ENCODE data around the gene RPN2.

RPN2 gene

DNA sequence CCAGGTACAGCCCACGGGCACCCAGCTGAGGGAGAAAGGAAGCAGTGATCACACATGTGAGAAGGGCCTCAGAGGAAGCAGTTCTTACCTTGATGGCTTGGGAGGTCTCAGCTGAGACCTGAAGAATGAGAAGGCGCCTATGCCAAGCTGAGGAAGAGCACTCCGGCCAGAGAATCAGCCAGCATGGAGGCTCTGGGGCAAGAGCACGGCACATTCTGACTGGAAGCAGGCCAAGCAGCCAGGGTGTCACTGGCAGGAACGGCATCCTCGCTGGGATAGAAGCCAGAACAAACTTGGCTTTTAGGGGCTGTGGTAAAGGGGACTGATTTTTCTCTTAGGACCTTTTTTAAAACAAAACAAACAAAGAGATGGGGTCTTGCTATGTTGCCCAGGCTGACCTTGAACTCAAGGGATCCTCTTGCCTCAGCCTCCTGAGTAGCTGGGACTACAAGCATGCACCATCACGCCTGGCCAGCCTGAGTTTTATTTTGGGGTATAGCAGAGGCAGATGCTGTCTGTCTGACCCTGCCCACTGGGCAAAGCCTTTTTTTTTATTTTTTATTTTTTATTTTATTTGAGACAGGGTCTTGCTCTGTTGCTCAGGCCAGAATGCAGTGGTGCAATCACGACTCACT lies 64.9 kb downstream of the RPN2 start:
- no peak for DNase-seq

DNA sequence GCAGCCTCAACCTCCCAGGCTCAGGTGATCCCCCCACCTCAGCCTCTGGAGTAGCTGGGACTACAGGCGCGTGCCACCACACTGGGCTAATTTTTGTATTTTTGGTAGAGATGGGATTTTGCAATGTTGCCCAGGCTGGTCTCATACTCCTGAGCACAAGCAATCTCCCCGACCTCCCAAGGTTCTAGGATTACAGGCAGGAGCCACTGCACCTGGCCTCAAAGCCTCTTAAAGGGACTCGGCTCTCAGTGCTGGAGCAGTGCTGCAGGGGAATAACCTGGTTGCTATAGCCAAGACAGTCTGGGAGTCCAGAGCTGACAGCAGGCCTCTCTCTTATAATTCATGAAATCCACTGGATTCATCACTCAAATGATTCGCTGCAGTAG lies 65.4 kb downstream of the RPN2 start:
- DNase-seq: no peak

DNA sequence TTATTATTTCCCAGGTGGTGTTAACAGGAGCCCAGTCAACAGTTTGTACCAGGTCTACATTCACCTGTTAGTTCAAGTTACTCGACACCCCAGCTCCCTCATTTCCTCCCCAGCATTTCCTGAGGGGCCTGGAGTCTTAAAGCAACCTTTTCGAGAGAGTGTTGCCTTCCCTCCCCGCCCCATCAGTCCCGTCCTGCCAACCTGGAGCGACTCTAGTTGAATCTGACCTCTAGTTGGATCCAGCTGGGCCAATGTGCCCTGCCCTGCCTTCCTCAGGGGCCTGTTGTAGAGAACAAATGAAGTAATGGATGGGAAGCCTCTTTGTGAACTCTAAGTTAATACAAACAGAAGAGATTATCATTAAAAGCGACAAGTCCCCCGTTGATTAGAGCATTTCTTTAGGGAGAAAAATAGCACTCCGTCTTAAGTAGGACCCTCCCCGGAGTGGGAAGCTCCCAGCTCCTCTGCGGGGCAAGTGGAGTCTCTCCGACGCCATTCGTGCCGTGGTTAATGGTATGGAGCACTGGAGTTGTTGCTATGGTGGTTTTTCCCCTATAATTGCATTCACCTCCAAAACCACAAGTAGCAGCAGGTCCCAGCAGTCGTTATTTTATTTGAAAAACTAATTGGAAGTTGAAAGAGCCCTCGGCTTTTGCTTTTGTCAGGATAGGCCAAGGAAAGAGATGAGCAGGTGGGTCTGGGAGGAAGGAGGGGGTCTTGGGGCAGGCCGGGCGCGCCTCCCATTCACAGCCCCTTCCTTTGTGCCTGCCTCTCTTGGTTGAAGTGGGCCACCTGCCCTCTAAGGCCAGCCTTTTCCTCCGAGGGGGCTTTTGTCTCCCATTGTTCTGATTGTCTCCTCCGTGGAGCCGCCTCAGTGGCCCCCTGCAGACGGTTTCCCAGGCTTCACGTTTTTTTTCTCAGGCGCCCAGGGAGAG lies 66.4 kb downstream of the RPN2 start:
- DNase-seq: no peak

DNA sequence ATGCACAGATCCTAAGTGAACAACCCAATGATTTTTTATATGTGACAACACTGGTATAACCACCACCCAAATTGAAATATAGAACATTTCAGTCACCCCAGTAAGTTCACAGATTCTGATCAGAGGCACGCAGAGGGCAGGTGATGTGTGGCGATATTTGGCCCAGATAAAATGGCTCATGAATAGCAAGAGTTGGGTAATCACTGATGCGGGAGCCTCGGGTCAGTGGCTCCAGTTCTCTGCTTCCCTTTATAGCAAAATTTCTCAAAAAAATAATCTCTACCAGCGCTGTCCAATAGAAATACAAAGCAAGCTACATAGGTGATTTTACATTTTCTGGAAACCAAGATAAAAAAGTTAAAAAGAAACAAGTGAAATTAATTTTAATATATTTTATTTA lies 67.6 kb downstream of the RPN2 start:
- no peak for DNase-seq

DNA sequence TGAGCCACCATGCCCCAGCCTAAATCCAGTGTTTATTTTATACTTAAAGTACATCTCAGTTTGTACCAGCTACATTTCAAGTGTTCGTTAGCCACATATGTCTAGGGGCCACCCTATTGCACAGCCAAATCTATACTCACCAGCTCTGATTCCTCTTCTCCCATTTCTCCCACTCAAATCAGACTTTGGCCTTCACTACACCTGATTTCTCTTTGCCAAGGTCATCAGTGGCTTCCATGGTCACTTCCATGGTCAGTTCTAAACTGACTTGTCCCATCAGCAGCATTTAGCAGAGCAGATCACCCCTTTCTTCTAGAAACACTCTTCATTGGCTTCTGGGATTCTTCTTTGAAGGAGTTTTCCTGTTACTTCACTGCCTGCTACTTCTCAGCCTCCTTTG lies 68.4 kb downstream of the RPN2 start:
- DNase-seq: no peak

DNA sequence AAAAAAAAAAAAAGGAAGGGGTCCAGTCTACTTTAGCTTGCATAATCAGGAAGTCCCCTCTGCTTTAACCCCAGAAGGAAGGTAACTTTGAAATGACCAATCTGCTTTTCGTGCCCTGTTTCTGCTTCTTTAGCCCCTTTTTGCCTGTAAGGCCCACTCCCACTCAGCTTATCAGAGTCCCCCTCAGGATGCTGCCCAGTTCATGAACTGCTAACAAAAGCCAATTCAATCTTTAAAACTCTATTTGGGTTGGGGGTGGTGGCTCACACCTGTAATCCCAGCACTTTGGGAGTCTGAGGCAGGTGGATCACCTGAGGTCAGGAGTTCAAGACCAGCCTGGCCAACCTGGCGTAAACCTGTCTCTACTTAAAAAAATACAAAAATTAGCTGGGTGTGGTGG lies 70.2 kb downstream of the RPN2 start:
- DNase-seq: no peak

DNA sequence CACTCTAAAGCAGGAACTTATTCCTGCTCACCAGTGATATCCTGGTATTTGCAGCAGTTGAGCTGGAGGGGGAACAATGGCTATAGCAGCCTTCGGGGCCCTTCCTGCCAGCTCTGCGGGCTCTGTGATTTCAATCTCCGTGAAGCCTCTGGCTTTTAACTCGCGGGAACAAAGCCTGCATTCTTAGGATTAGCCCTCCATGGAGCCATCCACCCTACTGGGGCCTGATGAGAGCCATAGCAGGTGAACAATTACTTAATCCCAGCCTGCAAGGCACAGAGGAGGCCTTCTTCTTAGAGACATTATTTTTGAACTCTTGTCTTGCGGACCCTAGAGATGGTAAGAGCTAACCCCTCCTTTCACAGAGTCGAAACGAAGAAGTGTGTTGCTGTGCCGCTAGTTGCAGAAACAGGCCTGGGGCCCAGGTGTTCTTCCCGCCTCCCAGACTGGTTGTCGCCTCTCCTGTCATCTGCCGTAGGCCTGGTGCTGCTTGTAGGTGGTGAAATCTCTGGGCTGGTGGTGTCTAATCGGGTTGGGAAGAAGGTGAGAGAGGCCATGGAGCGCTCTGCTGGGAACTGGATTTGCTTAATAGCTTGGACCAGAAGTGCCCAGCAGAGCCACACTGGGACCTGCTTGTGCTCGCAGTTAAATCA lies 72.8 kb downstream of the RPN2 start:
- DNase-seq: no peak

DNA sequence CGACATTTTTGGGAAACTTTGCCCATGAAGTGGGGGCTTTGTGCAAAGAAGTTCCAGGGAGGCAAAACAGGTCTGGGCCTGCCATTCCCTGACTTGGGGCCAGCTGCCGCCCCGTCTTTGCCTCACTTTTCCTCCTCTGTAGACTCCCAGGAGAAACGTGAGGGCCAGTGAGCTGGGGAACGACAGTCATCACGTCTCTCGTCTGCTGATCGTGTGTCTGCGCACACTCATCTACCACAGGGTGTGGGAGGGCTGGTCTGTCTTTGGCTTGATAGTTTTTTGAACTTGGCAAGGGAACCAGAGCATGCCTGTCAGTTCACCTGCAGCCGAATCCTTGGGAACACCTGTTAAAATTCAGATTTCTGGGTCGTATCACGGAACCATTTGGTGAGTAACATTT lies 74.0 kb downstream of the RPN2 start:
- no peak for DNase-seq

DNA sequence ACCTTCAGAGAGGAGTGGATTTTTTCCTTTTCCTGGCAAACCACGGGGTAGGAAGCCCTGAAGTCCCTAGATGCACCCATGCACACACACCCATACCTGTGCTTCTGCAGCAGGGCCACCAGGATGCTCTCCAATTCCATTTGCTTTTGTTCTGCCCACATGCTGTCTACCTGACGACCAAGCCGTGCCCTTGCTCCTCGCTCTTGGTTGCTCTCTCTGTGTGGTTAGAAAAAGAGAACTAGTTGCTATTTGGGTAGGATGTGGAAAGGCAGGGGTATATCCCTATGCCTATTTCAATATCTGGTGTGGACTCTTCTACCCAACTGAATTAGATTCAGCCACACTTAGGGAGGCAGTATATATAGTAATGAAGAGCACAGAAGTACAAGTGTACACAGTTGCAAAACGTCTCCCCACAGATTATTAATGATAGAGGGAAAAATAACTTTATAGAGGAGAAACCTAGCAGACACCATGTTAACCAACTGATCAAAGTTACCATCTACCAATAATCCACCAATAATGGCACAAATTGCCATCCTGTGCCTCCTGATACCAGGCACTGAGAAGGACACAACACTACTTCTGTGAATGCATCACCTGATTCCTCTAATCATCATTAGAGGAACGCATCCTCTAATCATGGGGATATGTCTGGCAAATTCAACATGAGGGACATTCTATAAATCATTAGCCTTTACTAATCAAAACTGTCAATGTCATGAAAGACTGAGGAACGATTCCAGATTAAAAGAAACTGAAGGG lies 75.2 kb downstream of the RPN2 start:
- DNase-seq: no peak

DNA sequence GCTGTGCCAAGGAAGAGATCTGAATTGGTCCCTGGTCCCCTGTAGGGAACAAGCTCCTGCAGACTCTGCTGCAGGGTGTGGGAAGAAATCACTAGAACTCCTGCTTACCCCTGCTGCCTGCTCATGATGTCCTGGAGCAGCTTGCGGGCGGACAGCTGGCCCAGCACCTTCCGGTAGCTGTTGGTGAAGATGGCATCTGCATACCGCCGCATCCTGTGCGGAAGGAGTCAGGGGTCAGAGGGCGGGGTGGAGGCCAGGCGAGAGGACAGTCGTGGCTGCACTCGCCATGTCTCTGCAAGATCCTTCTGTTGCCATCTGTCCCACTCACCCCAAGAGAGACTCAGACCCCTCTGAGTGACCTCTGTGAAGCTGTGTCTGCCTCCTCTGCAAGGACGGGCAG lies 77.2 kb downstream of the RPN2 start:
- DNase-seq: no peak

DNA sequence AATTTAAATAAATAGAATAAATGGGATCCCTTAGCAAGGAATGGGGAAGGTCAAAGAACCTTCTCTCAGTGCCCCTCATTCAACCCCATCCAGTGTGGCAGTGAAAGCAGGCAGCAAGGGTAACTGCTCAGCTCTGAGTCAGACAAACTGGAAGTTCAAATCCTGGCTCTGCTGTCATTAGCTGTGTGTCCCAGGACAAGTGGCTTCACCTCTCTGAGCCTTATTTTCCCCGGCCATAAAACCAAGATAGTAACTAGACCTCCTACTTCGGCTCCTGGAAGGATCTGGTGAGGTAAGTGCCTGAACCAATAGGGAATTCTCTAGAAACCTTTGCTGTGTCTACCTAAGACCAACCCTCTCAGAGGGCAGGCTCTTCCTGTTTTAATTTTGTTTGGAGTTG lies 78.4 kb downstream of the RPN2 start:
- DNase-seq: no peak

DNA sequence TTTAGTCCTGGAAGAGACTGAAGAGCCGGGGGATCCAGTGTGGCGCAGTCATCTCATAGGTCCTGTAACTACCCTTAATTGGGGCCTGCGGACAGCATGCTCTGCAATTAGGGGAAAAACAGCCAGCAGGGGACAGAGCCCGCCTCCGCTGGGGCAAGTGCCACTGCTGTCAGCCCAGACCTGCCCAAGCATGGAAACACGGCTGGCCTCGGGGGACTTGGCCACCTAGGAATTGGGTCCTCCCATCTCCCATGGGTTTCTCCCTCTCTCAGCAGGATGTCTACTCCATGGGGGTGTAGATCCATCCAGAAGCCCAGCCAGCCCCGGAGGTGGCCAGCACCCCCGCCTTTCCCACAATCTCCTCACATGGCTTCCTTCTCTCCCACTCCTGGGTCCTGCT lies 78.9 kb downstream of the RPN2 start:
- no peak for DNase-seq

DNA sequence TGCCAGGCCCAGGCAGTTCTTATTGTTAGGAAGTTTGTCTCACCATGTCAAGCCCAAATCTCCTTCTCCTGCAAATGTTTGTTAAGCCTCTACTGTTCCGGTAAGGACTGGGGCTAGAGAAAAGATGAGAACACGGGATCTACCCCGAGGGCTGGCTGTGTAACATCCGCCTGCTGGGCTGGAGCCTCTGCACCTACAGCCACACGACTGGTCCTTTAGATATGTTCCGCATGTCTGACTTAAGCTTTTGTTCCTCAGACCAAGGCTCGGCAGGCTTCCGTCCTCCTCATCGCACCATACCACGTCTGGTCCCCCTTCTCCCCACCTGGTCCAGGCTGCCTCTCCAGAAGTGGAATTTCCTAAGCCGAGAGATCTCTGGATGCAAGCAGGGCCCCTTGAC lies 79.9 kb downstream of the RPN2 start:
- no peak for DNase-seq

DNA sequence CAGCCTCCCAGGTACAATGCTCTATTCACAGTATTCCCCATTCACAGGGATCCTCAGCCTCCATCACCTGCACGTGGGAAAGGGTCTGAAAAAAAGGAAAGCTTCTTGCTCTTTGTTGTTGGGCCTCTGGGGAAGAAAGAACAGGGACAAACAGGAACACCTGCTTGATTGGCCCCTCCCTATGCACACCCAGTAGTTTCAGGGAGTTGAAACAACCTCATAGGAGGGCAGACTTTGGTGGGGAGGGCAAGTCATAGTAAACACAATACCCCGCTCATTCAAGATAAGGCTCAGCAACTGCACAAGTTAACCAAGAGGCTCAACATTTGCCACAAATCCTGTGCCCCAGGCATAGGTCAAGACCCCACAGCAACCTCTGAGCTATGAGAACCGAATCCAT lies 80.7 kb downstream of the RPN2 start:
- no peak for DNase-seq

DNA sequence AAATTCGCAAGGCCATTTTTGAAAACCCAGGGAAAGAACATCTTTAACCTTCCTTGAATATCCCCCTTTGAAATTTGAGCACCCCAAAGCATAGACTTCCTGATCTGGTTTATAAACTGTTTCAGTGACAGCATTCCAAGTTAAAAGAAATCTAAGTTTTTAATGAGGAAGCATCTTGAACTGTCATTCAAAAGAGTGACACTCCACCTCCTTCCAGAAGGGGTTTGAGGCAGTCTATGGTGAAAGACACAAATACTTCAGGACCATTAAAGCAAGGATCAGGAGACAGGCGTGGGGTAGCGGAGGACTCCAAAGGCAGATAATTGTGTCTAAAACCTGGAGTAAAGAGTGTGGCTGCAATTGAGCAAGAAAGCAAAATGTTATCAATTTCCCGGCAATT lies 81.8 kb downstream of the RPN2 start:
- no peak for DNase-seq

DNA sequence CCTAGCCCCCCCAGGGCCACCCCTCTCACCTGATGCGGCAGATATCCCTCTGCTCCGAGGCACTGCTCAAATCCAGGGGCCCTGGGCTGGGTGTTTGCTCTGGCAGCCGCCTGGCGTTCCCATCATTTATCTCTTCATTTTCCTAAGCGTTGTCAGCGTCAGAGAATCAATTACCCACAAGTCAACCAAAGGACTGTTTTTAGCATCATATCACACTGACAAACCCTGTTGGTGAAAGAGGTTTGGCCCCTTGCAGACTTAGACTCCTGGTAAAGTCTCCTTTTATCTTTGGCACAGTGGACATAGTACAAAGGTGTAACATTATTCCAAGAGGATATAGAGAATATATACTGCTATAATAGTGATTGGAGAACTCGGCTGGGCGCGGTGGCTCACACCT lies 82.6 kb downstream of the RPN2 start, which contains the start of gene GHRH:
Gene GHRH, minus strand, starts transcription at position 101 of the 400 bp plus-strand sequence. CDS start 4,925 bp downstream, outside the sequence.
- no peak for DNase-seq

DNA sequence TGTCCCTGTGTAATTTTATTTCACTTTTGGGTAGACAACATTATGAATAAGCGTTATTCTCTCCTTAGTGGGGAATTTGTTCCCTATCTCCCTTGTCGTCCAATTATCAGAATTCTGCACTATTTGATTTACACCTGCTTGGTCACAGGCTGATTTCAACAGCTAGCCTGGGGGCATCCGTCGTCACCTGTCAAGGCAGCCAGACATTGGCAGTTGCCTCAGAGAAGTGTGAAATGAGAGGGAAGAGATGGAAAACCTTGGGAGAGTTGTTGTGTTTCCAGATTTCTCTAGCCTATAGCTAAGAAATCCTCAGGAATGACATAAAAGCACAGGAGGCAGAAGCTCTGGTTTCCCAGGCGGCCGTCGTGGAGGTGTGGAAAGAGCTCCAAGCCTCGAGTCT lies 83.4 kb downstream of the RPN2 start:
- DNase-seq: no peak

DNA sequence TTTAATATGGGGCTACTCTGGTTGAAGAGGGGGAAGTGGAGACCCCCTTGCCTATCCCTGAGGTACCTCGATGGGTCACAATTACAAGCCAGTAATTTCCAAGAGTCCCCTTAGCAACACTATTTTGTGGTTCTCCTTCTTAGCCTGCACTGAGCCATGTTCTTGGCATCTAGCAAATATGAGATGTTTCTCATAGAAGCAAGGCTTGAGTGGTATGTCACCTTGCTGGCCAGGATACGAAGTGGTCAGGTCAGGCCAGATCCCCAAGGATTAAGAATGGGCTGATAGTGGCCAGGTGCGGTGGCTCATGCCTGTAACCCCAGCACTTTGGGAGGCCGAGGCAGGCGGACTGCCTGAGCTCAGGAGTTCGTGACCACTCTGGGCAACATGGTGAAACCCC lies 84.6 kb downstream of the RPN2 start:
- DNase-seq: no peak

DNA sequence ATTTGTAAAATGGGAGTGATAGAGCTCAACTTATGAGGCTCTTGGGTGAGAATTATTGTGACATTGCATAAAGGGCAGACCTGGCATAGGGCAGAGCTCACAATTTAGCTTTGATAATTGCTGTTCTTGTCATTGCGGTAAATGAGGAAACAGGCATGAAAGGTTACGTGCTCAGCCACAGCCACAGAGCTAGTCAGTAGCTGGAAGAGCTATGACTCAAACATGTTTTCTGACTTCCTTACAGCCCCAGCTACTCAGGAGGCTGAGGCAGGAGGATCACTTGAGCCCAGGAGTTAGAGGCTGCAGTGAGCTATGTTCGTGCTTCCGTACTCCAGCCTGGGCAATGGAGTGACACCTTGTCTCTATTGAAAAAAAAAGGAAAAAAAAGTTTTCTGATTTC lies 86.0 kb downstream of the RPN2 start:
- no peak for DNase-seq

DNA sequence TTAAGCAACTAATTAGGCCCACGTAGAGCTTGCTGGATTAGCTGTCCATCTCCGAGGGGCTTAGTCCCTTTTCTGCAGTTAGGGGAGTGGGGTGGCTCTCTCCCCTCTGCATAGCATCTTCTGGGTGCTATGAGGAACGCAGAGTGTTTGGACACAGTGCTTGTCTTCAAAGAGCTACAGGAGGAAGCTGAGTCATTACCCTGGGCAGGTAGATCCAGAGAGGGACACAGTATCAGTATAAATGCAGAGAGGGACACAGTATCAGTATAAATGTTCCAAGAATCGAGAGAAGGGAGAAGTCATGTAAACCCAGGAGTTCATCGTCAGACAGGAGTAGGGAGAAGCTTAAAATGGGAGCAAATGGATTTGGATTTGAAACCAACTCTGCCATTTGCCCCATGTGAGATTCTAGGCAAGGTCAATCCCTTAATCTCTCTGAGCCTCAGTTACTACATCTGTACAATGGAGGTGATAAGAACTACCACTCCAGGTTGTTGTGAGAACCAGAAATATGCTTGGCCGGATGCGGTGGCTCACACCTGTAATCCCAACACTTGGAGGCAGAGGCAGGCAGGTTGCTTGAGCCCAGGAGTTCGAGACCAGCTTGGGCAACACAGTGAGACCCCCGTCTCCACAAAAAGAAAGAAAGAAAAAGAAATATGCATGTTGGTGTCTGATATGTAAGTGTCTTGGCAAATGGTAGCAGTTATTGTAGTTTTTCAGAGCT lies 88.0 kb downstream of the RPN2 start:
- DNase-seq: no peak

DNA sequence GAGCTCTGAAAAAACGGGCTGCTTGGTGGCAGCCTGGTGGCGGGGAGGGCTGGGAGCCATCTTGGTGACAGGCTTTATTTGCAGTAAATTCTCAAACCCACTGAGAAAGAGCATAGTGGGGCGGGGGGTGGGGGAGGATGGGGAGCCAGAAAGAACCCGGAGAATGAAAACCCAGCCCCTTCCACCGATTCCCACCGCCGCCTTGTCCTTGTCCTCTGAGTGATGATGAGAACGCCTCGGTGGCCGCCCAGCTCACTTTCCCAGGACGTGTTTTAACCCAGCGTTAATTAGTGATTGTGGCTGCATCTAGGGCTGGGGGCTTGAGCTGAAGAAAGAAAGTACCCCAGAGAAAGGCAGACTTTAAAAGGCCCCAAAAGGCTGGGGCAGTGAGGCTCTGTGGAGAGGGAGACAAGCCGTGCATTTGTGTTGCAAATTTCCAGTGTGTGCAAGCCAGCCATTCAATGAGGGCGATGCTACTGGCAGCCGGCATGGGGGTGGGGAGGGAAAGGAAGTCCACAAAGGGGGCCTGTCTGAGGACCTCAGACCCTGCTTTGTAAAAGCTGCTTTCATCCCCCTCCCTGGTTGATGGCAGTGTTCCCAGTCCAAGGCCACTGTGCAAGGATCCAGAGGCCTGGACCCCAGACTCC lies 88.7 kb downstream of the RPN2 start:
- DNase-seq: no peak
